HCT116 (cell line): Measurements from ENCODE around the gene CES1. TPM values are rescaled to one million over a fixed set of nuclear protein-coding genes. Genes with fewer than 3 reads are reported as not detected.

ENCODE experiments used
- ATAC-seq: fragments of 200-7000 bp; cut with Tn5 transposase; 2 replicates; pipeline ENCODE4 v1.9.1; 2020; ENCODE audit warnings: mild to moderate bottlenecking, moderate library complexity
- BruUV-seq: library from RNA; stranded (reverse); fragments of 400-500 nt; replicated peaks from 2 replicates; lab custom pipeline; 2021; lab: Mats Ljungman, UMichigan
- CTCF ChIA-PET: fragments of 300-600 bp; sonication (Branson Sonifier 250); formaldehyde crosslinking; loops from one replicate; lab custom pipeline; 2021; ENCODE audit warnings: antibody characterized with exemption; lab: Charles Lee
- POLR2A ChIA-PET: fragments of 300-600, 350-600 bp; sonication (Branson Sonifier 250); formaldehyde crosslinking; loops from one replicate; lab custom pipeline; 2021; ENCODE audit warnings: antibody characterized with exemption; lab: Charles Lee
- RAD21 ChIA-PET, 2 experiments: fragments of 300-600 bp; sonication (Branson Sonifier 250); formaldehyde crosslinking; loops; one replicate each; lab custom pipeline; 2023; ENCODE audit warnings: low total read pairs in 2 of 2; ENCODE audit not compliant: uncharacterized antibody in 2 of 2, unreplicated experiment in 2 of 2, low non-redundant PET in 1 of 2; lab: Charles Lee
- DNase-seq: peaks from one replicate; pipeline ENCODE4 v3.0.0-alpha.2; 2010; ENCODE audit warnings: low read depth, low spot score
- H2AFZ ChIP-seq: fragments of 200-600 bp; shearing (Covaris generic), sonication (generic); 2 replicates; pipeline ENCODE4 v1.6.1; 2017; ENCODE audit warnings: low read depth, mixed run types, mixed read lengths, antibody characterized with exemption, low read length; ENCODE audit not compliant: poor library complexity, severe bottlenecking
- H3K27ac ChIP-seq: 2 replicates; pipeline ENCODE4 v1.5.1; 2012; ENCODE audit warnings: low read depth, low read length
- H3K27me3 ChIP-seq: fragments of 200-600 bp; sonication (generic); 2 replicates; pipeline ENCODE4 v1.6.1; 2016; ENCODE audit warnings: mixed run types, low read length, mixed read lengths; ENCODE audit not compliant: insufficient read depth
- H3K36me3 ChIP-seq, 2 experiments: fragments of 200-500 bp in 1 of 2; fragments of 200-600 bp in 1 of 2; sonication (Bioruptor generic) in 1 of 2; sonication (generic) in 1 of 2; 2 replicates each; pipeline versions ENCODE4 v1.5.1 to v1.6.1; 2014 to 2016; ENCODE audit warnings: low read length in 2 of 2, inconsistent platforms in 1 of 2, mixed read lengths in 1 of 2, mixed run types in 1 of 2; ENCODE audit not compliant: insufficient read depth in 2 of 2, control insufficient read depth in 1 of 2
- H3K4me1 ChIP-seq, 2 experiments: fragments of 200-600 bp in 1 of 2; sonication (generic) in 1 of 2; 2 replicates each; pipeline versions ENCODE4 v1.5.1 to v1.6.1; 2012 to 2017; ENCODE audit warnings: low read length in 2 of 2, inconsistent platforms in 1 of 2, mild to moderate bottlenecking in 1 of 2, mixed read lengths in 1 of 2, mixed run types in 1 of 2, moderate library complexity in 1 of 2; ENCODE audit not compliant: insufficient read depth in 2 of 2, control insufficient read depth in 1 of 2
- H3K4me2 ChIP-seq: fragments of 200-600 bp; sonication (generic); 2 replicates; pipeline ENCODE4 v1.6.1; 2017; ENCODE audit warnings: mixed run types, low read length, mixed read lengths
- H3K4me3 ChIP-seq, 2 experiments: fragments of 200-600 bp in 1 of 2; sonication (generic) in 1 of 2; replicated peaks in 1 of 2; 2 replicates each; pipeline ENCODE4 v1.5.1; 2011 to 2016; ENCODE audit warnings: low read length in 2 of 2, control low read depth in 1 of 2, low read depth in 1 of 2, mild to moderate bottlenecking in 1 of 2, mixed read lengths in 1 of 2, mixed run types in 1 of 2
- H3K79me2 ChIP-seq: fragments of 200-600 bp; sonication (generic); 2 replicates; pipeline ENCODE4 v1.6.1; 2017; ENCODE audit warnings: mild to moderate bottlenecking, mixed run types, low read length, moderate library complexity, mixed read lengths; ENCODE audit not compliant: insufficient read depth
- H3K9ac ChIP-seq: fragments of 200-600 bp; sonication (generic); 2 replicates; pipeline ENCODE4 v1.6.1; 2016; ENCODE audit warnings: low read length, mixed read lengths
- H3K9me2 ChIP-seq: fragments of 200-600 bp; sonication (generic), shearing (Covaris generic); 2 replicates; pipeline ENCODE4 v1.6.1; 2017; ENCODE audit warnings: mixed run types, mild to moderate bottlenecking, moderate library complexity; ENCODE audit not compliant: insufficient read depth
- H3K9me3 ChIP-seq, 2 experiments: fragments of 200-500 bp in 1 of 2; fragments of 200-600 bp in 1 of 2; sonication (Bioruptor generic) in 1 of 2; sonication (generic) in 1 of 2; 2 replicates each; pipeline ENCODE4 v1.6.1; 2014 to 2017; ENCODE audit warnings: low read length in 2 of 2, mixed read lengths in 2 of 2, inconsistent platforms in 1 of 2, low read depth in 1 of 2, mild to moderate bottlenecking in 1 of 2, mixed run types in 1 of 2, moderate library complexity in 1 of 2; ENCODE audit not compliant: control insufficient read depth in 1 of 2, insufficient read depth in 1 of 2
- H4K20me1 ChIP-seq: fragments of 200-600 bp; sonication (generic), shearing (Covaris generic); 2 replicates; pipeline ENCODE4 v1.6.1; 2017; ENCODE audit warnings: mixed run types, mild to moderate bottlenecking, moderate library complexity; ENCODE audit not compliant: insufficient read depth
- ELF1 ChIP-seq: IDR thresholded peaks from 2 replicates; pipeline ENCODE4 v1.6.1; 2012; ENCODE audit warnings: low read depth, borderline replicate concordance
- JUND ChIP-seq: IDR thresholded peaks from 2 replicates; pipeline ENCODE4 v1.6.1; 2012
- REST ChIP-seq: IDR thresholded peaks from 2 replicates; pipeline ENCODE4 v1.6.1; 2012; ENCODE audit warnings: low read depth
- SIN3A ChIP-seq: IDR thresholded peaks from 2 replicates; pipeline ENCODE4 v1.6.1; 2012; ENCODE audit warnings: low read depth
- YY1 ChIP-seq: IDR thresholded peaks from 2 replicates; pipeline ENCODE4 v1.6.1; 2011; ENCODE audit warnings: low read length, low read depth, moderate library complexity, mild to moderate bottlenecking; ENCODE audit not compliant: insufficient replicate concordance; ENCODE audit errors: extremely low read depth
- ZBTB33 ChIP-seq: IDR thresholded peaks from 2 replicates; pipeline ENCODE4 v1.6.1; 2011; ENCODE audit warnings: mild to moderate bottlenecking, low read length, moderate library complexity; ENCODE audit not compliant: insufficient replicate concordance; ENCODE audit errors: extremely low read depth
- intact Hi-C: fragments of 100-400 bp; cut with micrococcal nuclease; formaldehyde crosslinking; loops from 2 replicates; pipeline ENCODE4 v1.10.0; 2022
- total RNA-seq: library from RNA; stranded (reverse); gene quantifications from one replicate; pipeline ENCODE4 v1.2.1, GENCODE V29; 2021; ENCODE audit not compliant: unreplicated experiment

Gene CES1
- total RNA-seq, 1 experiment from 2014 or later: 1.8 TPM

- intact Hi-C loops: no loop called here
- no TSS peak for BruUV-seq
- no peaks in the 10 kb centered on the region for H4K20me1 ChIP-seq
- H2AFZ ChIP-seq: no peak overlapping the region
- RAD21 ChIA-PET: no interaction called here
- no peaks in the 10 kb centered on the region for H3K79me2 ChIP-seq
- H3K9me3 ChIP-seq: no peaks in the 10 kb centered on the region
- H3K27ac ChIP-seq: no peak overlapping the region
- no peak for TF ChIP-seq REST
- no peak for TF ChIP-seq ZBTB33
- no peak for TF ChIP-seq ELF1
- no peak for TF ChIP-seq SIN3A
- TF ChIP-seq JUND: no peak
- TF ChIP-seq YY1: no peak
- H3K4me3 ChIP-seq: no peak overlapping the region
- CTCF ChIA-PET: no interaction called here
- no peak overlapping the region for H3K4me2 ChIP-seq
- H3K4me1 ChIP-seq: no peaks in the 10 kb centered on the region
- peaks cover 39% of the 10 kb centered on the region for H3K27me3 ChIP-seq
- no peak overlapping the region for H3K9ac ChIP-seq
- ATAC-seq (no peak), DNase-seq (no peak)
- POLR2A ChIA-PET: no interaction called here
- no peaks in the 10 kb centered on the region for H3K36me3 ChIP-seq
- H3K9me2 ChIP-seq: no peaks in the 10 kb centered on the region
These were observed 10.6 kb downstream of the CES1 start for GRCh38 chr16:55822280-55822810.
